Liver (tissue), 9 donors: ENCODE measurements around the gene CYP3A5. TPM values are rescaled to one million over a fixed set of nuclear protein-coding genes. Genes with fewer than 3 reads are reported as not detected.
A peak's percentile ranks its signal among the peaks of the same experiment; 100 is the strongest.

Source experiments
- DNase-seq: peaks from one replicate; pipeline ENCODE4 v3.0.0-alpha.2; 2017; ENCODE audit warnings: low spot score
- H3K27ac ChIP-seq, 2 donors: one replicate each; pipeline ENCODE4 v1.7.0; 2013; ENCODE audit warnings: inconsistent platforms in 2 of 2, low read length in 2 of 2, control low read depth in 1 of 2, low read depth in 1 of 2, mild to moderate bottlenecking in 1 of 2
- H3K27me3 ChIP-seq, 4 donors: one replicate each; pipeline versions ENCODE4 v1.6.1 to v1.7.0; 2013; ENCODE audit warnings: low read length in 3 of 4, inconsistent platforms in 1 of 4, mild to moderate bottlenecking in 1 of 4, moderate library complexity in 1 of 4; ENCODE audit not compliant: control insufficient read depth in 4 of 4, insufficient read depth in 4 of 4
- H3K36me3 ChIP-seq, 4 donors: one replicate each; pipeline versions ENCODE4 v1.6.1 to v1.7.0; 2013; ENCODE audit warnings: low read length in 3 of 4, mild to moderate bottlenecking in 3 of 4, low read depth in 1 of 4, moderate library complexity in 1 of 4; ENCODE audit not compliant: control insufficient read depth in 4 of 4, insufficient read depth in 3 of 4
- H3K4me1 ChIP-seq, 4 donors: one replicate each; pipeline versions ENCODE4 v1.6.1 to v1.7.0; 2013; ENCODE audit warnings: low read length in 3 of 4, mild to moderate bottlenecking in 3 of 4, moderate library complexity in 1 of 4; ENCODE audit not compliant: control insufficient read depth in 4 of 4, insufficient read depth in 4 of 4
- H3K4me3 ChIP-seq, 3 donors: one replicate each; pipeline versions ENCODE4 v1.6.1 to v1.7.0; 2013; ENCODE audit warnings: low read length in 3 of 3, control low read depth in 1 of 3, low read depth in 1 of 3, mild to moderate bottlenecking in 1 of 3
- H3K9ac ChIP-seq, 2 donors: one replicate each; pipeline ENCODE4 v1.7.0; 2013; ENCODE audit warnings: low read length in 2 of 2, mild to moderate bottlenecking in 2 of 2, moderate library complexity in 2 of 2, control low read depth in 1 of 2, low read depth in 1 of 2
- H3K9me3 ChIP-seq, 4 donors: one replicate each; pipeline versions ENCODE4 v1.6.1 to v1.7.0; 2013; ENCODE audit warnings: low read length in 3 of 4; ENCODE audit not compliant: control insufficient read depth in 4 of 4
- CTCF ChIP-seq: fragments of 150-350 bp; IDR thresholded peaks from 2 replicates; pipeline ENCODE4 v1.5.1; 2017; ENCODE audit warnings: improper control_type of control experiment, low read depth, low read length; ENCODE audit not compliant: missing input control
- EGR1 ChIP-seq, 2 donors: IDR thresholded peaks; 2 replicates each; pipeline ENCODE4 v1.6.1; 2016 to 2018; ENCODE audit warnings: antibody characterized with exemption in 2 of 2, low read depth in 2 of 2
- FOXA1 ChIP-seq: IDR thresholded peaks from 2 replicates; pipeline ENCODE4 v1.6.1; 2016; ENCODE audit warnings: antibody characterized with exemption
- FOXA2 ChIP-seq: IDR thresholded peaks from 2 replicates; pipeline ENCODE4 v1.6.1; 2016; ENCODE audit warnings: antibody characterized with exemption
- GABPA ChIP-seq, 2 donors: IDR thresholded peaks in 1 of 2; conservative IDR thresholded peaks in 1 of 2; 2 replicates each; pipeline ENCODE4 v1.6.1; 2016; ENCODE audit warnings: antibody characterized with exemption in 2 of 2, mild to moderate bottlenecking in 1 of 2, moderate library complexity in 1 of 2
- HNF4A ChIP-seq, 2 donors: conservative IDR thresholded peaks; 2 replicates each; pipeline ENCODE4 v1.6.1; 2016; ENCODE audit warnings: antibody characterized with exemption in 2 of 2, mild to moderate bottlenecking in 2 of 2
- HNF4G ChIP-seq: IDR thresholded peaks from 2 replicates; pipeline ENCODE4 v1.6.1; 2016; ENCODE audit warnings: antibody characterized with exemption
- JUND ChIP-seq, 2 donors: IDR thresholded peaks; 2 replicates each; pipeline ENCODE4 v1.6.1; 2016; ENCODE audit warnings: antibody characterized with exemption in 2 of 2
- MAX ChIP-seq: IDR thresholded peaks from 2 replicates; pipeline ENCODE4 v1.6.1; 2016; ENCODE audit warnings: antibody characterized with exemption
- NR2F2 ChIP-seq: IDR thresholded peaks from 2 replicates; pipeline ENCODE4 v1.6.1; 2016; ENCODE audit warnings: antibody characterized with exemption
- RAD21 ChIP-seq, 2 donors: IDR thresholded peaks; 2 replicates each; pipeline ENCODE4 v1.6.1; 2016; ENCODE audit warnings: antibody characterized with exemption in 2 of 2, mild to moderate bottlenecking in 2 of 2
- REST ChIP-seq: IDR thresholded peaks from 2 replicates; pipeline ENCODE4 v1.6.1; 2016; ENCODE audit warnings: antibody characterized with exemption, mild to moderate bottlenecking
- RXRA ChIP-seq, 2 donors: IDR thresholded peaks; 2 replicates each; pipeline ENCODE4 v1.6.1; 2017 to 2018; ENCODE audit warnings: antibody characterized with exemption in 2 of 2, mild to moderate bottlenecking in 1 of 2
- SP1 ChIP-seq: IDR thresholded peaks from 2 replicates; pipeline ENCODE4 v1.6.1; 2018; ENCODE audit warnings: antibody characterized with exemption, mild to moderate bottlenecking
- TAF1 ChIP-seq: conservative IDR thresholded peaks from 2 replicates; pipeline ENCODE4 v1.6.1; 2016; ENCODE audit warnings: antibody characterized with exemption, mild to moderate bottlenecking
- YY1 ChIP-seq: IDR thresholded peaks from 2 replicates; pipeline ENCODE4 v1.6.1; 2016; ENCODE audit warnings: antibody characterized with exemption, mild to moderate bottlenecking
- ZBTB33 ChIP-seq: IDR thresholded peaks from 2 replicates; pipeline ENCODE4 v1.6.1; 2016; ENCODE audit warnings: antibody characterized with exemption
- WGBS: extraction: QIAGEN DNeasy Blood & Tissue Kit; methylation state at CpG from one replicate; pipeline ENCODE4 v1.1.7; 2013; 5-methylcytosine and 5-hydroxymethylcytosine counted together
- polyA plus RNA-seq, 2 donors: library from polyadenylated mRNA; stranded (reverse) in 1 of 2; unstranded in 1 of 2; fragments of 200-250 nt in 1 of 2; fragments of >200 nt in 1 of 2; fragmentation: Nextera tagmentation in 1 of 2; extraction: Ambion mirVana in 1 of 2; gene quantifications; one replicate each; pipeline versions ENCODE4 v1.2.1 to v1.2.3, GENCODE V29; 2013 to 2015
- total RNA-seq, 2 donors: library from RNA; depleted of rRNA; stranded (reverse); fragments of >200 nt; gene quantifications; one replicate each; pipeline ENCODE4 v1.2.3, GENCODE V29; 2014
- TF ChIP-seq, protein P1 (sequence below): IDR thresholded peaks from 2 replicates; pipeline ENCODE4 v1.6.1; 2016; ENCODE audit warnings: antibody characterized with exemption
- donor health status: healthy.
- donor health status: healthy.
- donor health status: healthy.
- donor health status: healthy.
- donor health status: healthy.

The CYP3A5 gene
- total and polyA plus RNA-seq, 4 donors = 21.9 to 1,413 (median 717) TPM

DNA sequence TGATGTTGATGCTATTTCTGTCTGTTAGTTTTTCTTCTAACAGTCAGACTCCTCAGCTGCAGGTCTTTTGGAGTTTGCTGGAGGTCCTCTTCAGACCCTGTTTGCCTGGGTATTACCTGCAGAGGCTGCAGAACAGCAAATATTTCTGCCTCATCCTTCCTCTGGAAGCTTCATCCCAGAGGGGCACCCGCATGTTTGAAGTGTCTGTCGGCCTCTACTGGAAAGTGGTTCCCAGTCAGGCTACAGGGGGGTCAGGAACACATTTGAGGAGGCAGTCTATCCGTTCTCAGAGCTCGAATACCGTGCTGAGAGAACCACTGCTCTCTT, 13.3 kb upstream of the CYP3A5 start:
- 39% methylated on average over 5 of the region's 5 CpGs for WGBS
- no peak for TF ChIP-seq GABPA (IDR thresholded peaks at IDR 0.05 in 1 of 2, conservative IDR thresholded peaks at IDR 0.05 in 1 of 2)
- no peak for TF ChIP-seq RXRA (IDR thresholded peaks at IDR 0.05)
- no peak for TF ChIP-seq FOXA1
- TF ChIP-seq HNF4G = no peak
- TF ChIP-seq, protein P1, sequence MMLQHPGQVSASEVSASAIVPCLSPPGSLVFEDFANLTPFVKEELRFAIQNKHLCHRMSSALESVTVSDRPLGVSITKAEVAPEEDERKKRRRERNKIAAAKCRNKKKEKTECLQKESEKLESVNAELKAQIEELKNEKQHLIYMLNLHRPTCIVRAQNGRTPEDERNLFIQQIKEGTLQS = no peak
- TF ChIP-seq JUND (IDR thresholded peaks at IDR 0.05) = no peak
- TF ChIP-seq RAD21 (IDR thresholded peaks at IDR 0.05) = no peak
- no peak for TF ChIP-seq MAX
- TF ChIP-seq TAF1 = no peak
- no peak for TF ChIP-seq REST
- no peak for TF ChIP-seq FOXA2
- no peak for TF ChIP-seq SP1
- TF ChIP-seq ZBTB33 = no peak
- no peak for TF ChIP-seq HNF4A (conservative IDR thresholded peaks at IDR 0.05)
- TF ChIP-seq NR2F2 = no peak
- no peak for TF ChIP-seq EGR1 (IDR thresholded peaks at IDR 0.05; ENCODE audit: low read depth in 2 of 2)
- no peak for TF ChIP-seq YY1
- TF ChIP-seq CTCF = no peak
- Histone ChIP-seq H3K27me3 (no peaks in the 10 kb centered on the region), H3K36me3 (no peaks in the 10 kb centered on the region), H3K9me3 (no peaks in the 10 kb centered on the region), H3K4me3 (peak overlapping the region in 2 of 3 donors; percentile 16 to 45), H3K27ac (peak overlapping the region; percentile 91 to 93), H3K9ac (peak overlapping the region in 1 of 2 donors; percentile 64), H3K4me1 (peaks cover under 1 to 36% (median 18%) of the 10 kb centered on the region in 4 donors)
- no peak for DNase-seq
